ENCODE results near the gene UBE2M. TPM values are rescaled to one million over a fixed set of nuclear protein-coding genes. Genes with fewer than 3 reads are reported as not detected.
"Not testable (repeated sequence)": the region's sequence is repeated elsewhere in the genome, so short reads cannot be mapped to it uniquely, and the experiment has no call there.

The UBE2M gene
- total RNA-seq (10 to 100 TPM; 35.6 to 53.5 (median 48.6) TPM), total RNA-seq (14.6 to 118 (median 35.8) reads per million in 29 experiments)
- 27.6 TPM for total RNA-seq (2013)

GRCh38 chr19:58558066-58558622 lies at the start of gene UBE2M:
Gene UBE2M, minus strand, starts transcription at chr19:58558611. Its CDS starts 230 bp downstream, at chr19:58558381.
- Histone ChIP-seq H3K27ac (ENCODE audit: low read length) (peak within 1 kb of the TSS; percentile 91), H3K4me1 (ENCODE audit: control insufficient read depth in 1 of 2, extremely low read depth in 1 of 2, insufficient read depth in 2 of 2, low read length in 2 of 2) (peaks cover 36 to 82% of the 10 kb centered on the region in 2 experiments), H3K36me3 (ENCODE audit: control insufficient read depth in 2 of 2, extremely low read depth in 1 of 2, insufficient read depth in 1 of 2, low read length in 1 of 2) (peaks cover 0 to 16% of the 10 kb centered on the region in 2 donors), H3K27me3 (replicated peaks in 1 of 2; ENCODE audit: control insufficient read depth in 2 of 2, extremely low read depth in 1 of 2, insufficient read depth in 2 of 2, low read length in 1 of 2) (peaks cover 0 to 4% of the 10 kb centered on the region in 2 experiments), H3K9me3 (no peaks in the 10 kb centered on the region), H3K4me3 (ENCODE audit: control insufficient read depth in 1 of 2, extremely low read depth in 1 of 2, low read length in 1 of 2) (peak within 1 kb of the TSS; percentile 82 to 94)
- Mint-ChIP-seq H3K9me3 (no peaks in the 10 kb centered on the region), H3K27ac (peak within 1 kb of the TSS; percentile 98), H3K4me3 (peak within 1 kb of the TSS; percentile 97 to 98 (median 97)), H3K36me3 (peaks cover 17% of the 10 kb centered on the region), H3K4me1 (peaks cover 71 to 80% (median 75%) of the 10 kb centered on the region in 3 donors), H3K27me3 (no peaks in the 10 kb centered on the region)
- ChIA-PET POLR2A (interaction anchor here in 1 of 2 donors (1.0 kb wide), 1 partner anchor 14 kb away, joined by 3 read pairs; the partner anchor contains the start of gene TRIM28), CTCF (interaction anchor here in 1 of 2 donors (0.7 kb wide), 1 partner anchor 1033 kb away, joined by 4 read pairs; no protein-coding TSS in a partner anchor)
- under 1% methylated on average over 58 of the region's 62 CpGs for WGBS (ENCODE audit: insufficient coverage)
- peak in 33 of 35 experiments; percentile 43 to 78 (median 65) for DNase-seq
- peak; percentile 4 to 26 (median 8) for ATAC-seq (replicated peaks in 1 of 4)

- ATAC-seq (replicated peaks in 1 of 4); H3K27me3 ChIP-seq (replicated peaks in 1 of 2; ENCODE audit: control insufficient read depth in 2 of 2, extremely low read depth in 1 of 2, insufficient read depth in 2 of 2, low read length in 1 of 2); DNase-seq; H3K4me1 ChIP-seq (ENCODE audit: control insufficient read depth in 1 of 2, extremely low read depth in 1 of 2, insufficient read depth in 2 of 2, low read length in 2 of 2); H3K27ac Mint-ChIP-seq; H3K27ac ChIP-seq (ENCODE audit: low read length); H3K9me3 ChIP-seq; H3K9me3 Mint-ChIP-seq; H3K27me3 Mint-ChIP-seq; CTCF ChIA-PET; POLR2A ChIA-PET; H3K36me3 Mint-ChIP-seq; H3K36me3 ChIP-seq (ENCODE audit: control insufficient read depth in 2 of 2, extremely low read depth in 1 of 2, insufficient read depth in 1 of 2, low read length in 1 of 2); H3K4me3 ChIP-seq (ENCODE audit: control insufficient read depth in 1 of 2, extremely low read depth in 1 of 2, low read length in 1 of 2); H3K4me3 Mint-ChIP-seq; H3K4me1 Mint-ChIP-seq: not testable (repeated sequence)
- 100% methylated on average over 3 of the region's 28 CpGs for WGBS (ENCODE audit: insufficient coverage)
Measured at GRCh38 chr19:58607213-58607612, 48.8 kb upstream of the UBE2M start.

GRCh38 chr19:58606251-58606896 lies 48.0 kb upstream of the UBE2M start:
- CTCF ChIA-PET; H3K4me1 ChIP-seq (ENCODE audit: control insufficient read depth in 1 of 2, extremely low read depth in 1 of 2, insufficient read depth in 2 of 2, low read length in 2 of 2): not testable (repeated sequence)
- 100% methylated on average over 2 of the region's 62 CpGs for WGBS (ENCODE audit: insufficient coverage)

GRCh38 chr19:58586133-58586765 lies 27.8 kb upstream of the UBE2M start:
- ATAC-seq (replicated peaks in 1 of 4): no peak
- 92% methylated on average over 2 of the region's 4 CpGs for WGBS (ENCODE audit: insufficient coverage)

More at GRCh38 chr19:58606251-58606896, 48.0 kb upstream of the UBE2M start:
- H3K27me3 Mint-ChIP-seq; ATAC-seq (replicated peaks in 1 of 4); H3K36me3 ChIP-seq (ENCODE audit: control insufficient read depth in 2 of 2, extremely low read depth in 1 of 2, insufficient read depth in 1 of 2, low read length in 1 of 2); H3K27me3 ChIP-seq (replicated peaks in 1 of 2; ENCODE audit: control insufficient read depth in 2 of 2, extremely low read depth in 1 of 2, insufficient read depth in 2 of 2, low read length in 1 of 2); H3K36me3 Mint-ChIP-seq; DNase-seq; H3K9me3 ChIP-seq; H3K4me3 Mint-ChIP-seq; H3K27ac ChIP-seq (ENCODE audit: low read length); H3K9me3 Mint-ChIP-seq; H3K27ac Mint-ChIP-seq; H3K4me1 Mint-ChIP-seq; POLR2A ChIA-PET; H3K4me3 ChIP-seq (ENCODE audit: control insufficient read depth in 1 of 2, extremely low read depth in 1 of 2, low read length in 1 of 2): not testable (repeated sequence)

GRCh38 chr19:58585442-58586132 lies 27.2 kb upstream of the UBE2M start:
- H3K36me3 ChIP-seq (ENCODE audit: control insufficient read depth in 2 of 2, extremely low read depth in 1 of 2, insufficient read depth in 1 of 2, low read length in 1 of 2): peaks cover 0 to 19% of the 10 kb centered on the region in 2 donors
- Mint-ChIP-seq H3K27ac (no peak overlapping the region), H3K36me3 (peaks cover 14% of the 10 kb centered on the region), H3K27me3 (no peaks in the 10 kb centered on the region), H3K4me1 (peaks cover 7 to 8% (median 8%) of the 10 kb centered on the region in 3 donors), H3K4me3 (no peak overlapping the region), H3K9me3 (no peaks in the 10 kb centered on the region)
- 100% methylated on average over 1 of the region's 6 CpGs for WGBS (ENCODE audit: insufficient coverage)
- ChIA-PET POLR2A (no interaction called here), CTCF (no interaction called here)
- H3K27ac ChIP-seq (ENCODE audit: low read length): no peak overlapping the region
- H3K4me3 ChIP-seq (ENCODE audit: control insufficient read depth in 1 of 2, extremely low read depth in 1 of 2, low read length in 1 of 2): no peak overlapping the region
- DNase-seq (no peak), ATAC-seq (replicated peaks in 1 of 4) (no peak)
- no peaks in the 10 kb centered on the region for H3K27me3 ChIP-seq (replicated peaks in 1 of 2; ENCODE audit: control insufficient read depth in 2 of 2, extremely low read depth in 1 of 2, insufficient read depth in 2 of 2, low read length in 1 of 2)
- no peaks in the 10 kb centered on the region for H3K9me3 ChIP-seq
- peaks cover 0 to 11% of the 10 kb centered on the region in 2 experiments for H3K4me1 ChIP-seq (ENCODE audit: control insufficient read depth in 1 of 2, extremely low read depth in 1 of 2, insufficient read depth in 2 of 2, low read length in 2 of 2)

More at GRCh38 chr19:58586133-58586765, 27.8 kb upstream of the UBE2M start:
- H3K9me3 Mint-ChIP-seq: no peaks in the 10 kb centered on the region
- no peak overlapping the region for H3K27ac ChIP-seq (ENCODE audit: low read length)
- no peak overlapping the region for H3K27ac Mint-ChIP-seq
- H3K4me3 Mint-ChIP-seq: no peak overlapping the region
- H3K9me3 ChIP-seq: no peaks in the 10 kb centered on the region
- H3K36me3 Mint-ChIP-seq: peaks cover 11% of the 10 kb centered on the region
- H3K27me3 Mint-ChIP-seq: no peaks in the 10 kb centered on the region
- H3K36me3 ChIP-seq (ENCODE audit: control insufficient read depth in 2 of 2, extremely low read depth in 1 of 2, insufficient read depth in 1 of 2, low read length in 1 of 2): peaks cover 0 to 19% of the 10 kb centered on the region in 2 donors
- H3K4me1 Mint-ChIP-seq: peaks cover 2 to 3% (median 3%) of the 10 kb centered on the region in 3 donors
- no peak for DNase-seq
- peaks cover 0 to 5% of the 10 kb centered on the region in 2 experiments for H3K4me1 ChIP-seq (ENCODE audit: control insufficient read depth in 1 of 2, extremely low read depth in 1 of 2, insufficient read depth in 2 of 2, low read length in 2 of 2)
- H3K27me3 ChIP-seq (replicated peaks in 1 of 2; ENCODE audit: control insufficient read depth in 2 of 2, extremely low read depth in 1 of 2, insufficient read depth in 2 of 2, low read length in 1 of 2): no peaks in the 10 kb centered on the region
- no peak overlapping the region for H3K4me3 ChIP-seq (ENCODE audit: control insufficient read depth in 1 of 2, extremely low read depth in 1 of 2, low read length in 1 of 2)
- ChIA-PET CTCF (no interaction called here), POLR2A (no interaction called here)
